Uterus (tissue), 2 donors: ENCODE data around the gene SLC35F1.

ENCODE experiments used
- CTCF ChIP-seq, 4 experiments: fragments of 200-600 bp in 2 of 4; fragments of 450-650 bp in 2 of 4; sonication (generic) in 2 of 4; IDR thresholded peaks; one replicate each; pipeline ENCODE4 v1.5.1; 2016 to 2019; ENCODE audit warnings: antibody characterized with exemption in 4 of 4, mild to moderate bottlenecking in 2 of 4, moderate library complexity in 1 of 4
- POLR2A ChIP-seq, 2 donors: fragments of 450-650 bp; IDR thresholded peaks; one replicate each; pipeline ENCODE4 v1.6.1; 2016; ENCODE audit warnings: antibody characterized with exemption in 2 of 2, mild to moderate bottlenecking in 1 of 2, moderate library complexity in 1 of 2

GRCh38 chr6:118305081-118305480 lies 398.0 kb downstream of the SLC35F1 start:
- TF ChIP-seq CTCF (IDR thresholded peaks at IDR 0.05) (no peak), POLR2A (IDR thresholded peaks at IDR 0.05) (no peak)
